HCT116 (cell line): ENCODE data around the gene ABCC1. TPM values are rescaled to one million over a fixed set of nuclear protein-coding genes. Genes with fewer than 3 reads are reported as not detected.

Experiments
- ATAC-seq: fragments of 200-7000 bp; cut with Tn5 transposase; 2 replicates; pipeline ENCODE4 v1.9.1; 2020; ENCODE audit warnings: mild to moderate bottlenecking, moderate library complexity
- BruUV-seq: library from RNA; stranded (reverse); fragments of 400-500 nt; replicated peaks from 2 replicates; lab custom pipeline; 2021; lab: Mats Ljungman, UMichigan
- CTCF ChIA-PET: fragments of 300-600 bp; sonication (Branson Sonifier 250); formaldehyde crosslinking; loops from one replicate; lab custom pipeline; 2021; ENCODE audit warnings: antibody characterized with exemption; lab: Charles Lee
- POLR2A ChIA-PET: fragments of 300-600, 350-600 bp; sonication (Branson Sonifier 250); formaldehyde crosslinking; loops from one replicate; lab custom pipeline; 2021; ENCODE audit warnings: antibody characterized with exemption; lab: Charles Lee
- RAD21 ChIA-PET, 2 experiments: fragments of 300-600 bp; sonication (Branson Sonifier 250); formaldehyde crosslinking; loops; one replicate each; lab custom pipeline; 2023; ENCODE audit warnings: low total read pairs in 2 of 2; ENCODE audit not compliant: uncharacterized antibody in 2 of 2, unreplicated experiment in 2 of 2, low non-redundant PET in 1 of 2; lab: Charles Lee
- DNase-seq: peaks from one replicate; pipeline ENCODE4 v3.0.0-alpha.2; 2010; ENCODE audit warnings: low read depth, low spot score
- H2AFZ ChIP-seq: fragments of 200-600 bp; shearing (Covaris generic), sonication (generic); 2 replicates; pipeline ENCODE4 v1.6.1; 2017; ENCODE audit warnings: low read depth, mixed run types, mixed read lengths, antibody characterized with exemption, low read length; ENCODE audit not compliant: poor library complexity, severe bottlenecking
- H3K27ac ChIP-seq: 2 replicates; pipeline ENCODE4 v1.5.1; 2012; ENCODE audit warnings: low read depth, low read length
- H3K27me3 ChIP-seq: fragments of 200-600 bp; sonication (generic); 2 replicates; pipeline ENCODE4 v1.6.1; 2016; ENCODE audit warnings: mixed run types, low read length, mixed read lengths; ENCODE audit not compliant: insufficient read depth
- H3K36me3 ChIP-seq, 2 experiments: fragments of 200-500 bp in 1 of 2; fragments of 200-600 bp in 1 of 2; sonication (Bioruptor generic) in 1 of 2; sonication (generic) in 1 of 2; 2 replicates each; pipeline versions ENCODE4 v1.5.1 to v1.6.1; 2014 to 2016; ENCODE audit warnings: low read length in 2 of 2, inconsistent platforms in 1 of 2, mixed read lengths in 1 of 2, mixed run types in 1 of 2; ENCODE audit not compliant: insufficient read depth in 2 of 2, control insufficient read depth in 1 of 2
- H3K4me1 ChIP-seq, 2 experiments: fragments of 200-600 bp in 1 of 2; sonication (generic) in 1 of 2; 2 replicates each; pipeline versions ENCODE4 v1.5.1 to v1.6.1; 2012 to 2017; ENCODE audit warnings: low read length in 2 of 2, inconsistent platforms in 1 of 2, mild to moderate bottlenecking in 1 of 2, mixed read lengths in 1 of 2, mixed run types in 1 of 2, moderate library complexity in 1 of 2; ENCODE audit not compliant: insufficient read depth in 2 of 2, control insufficient read depth in 1 of 2
- H3K4me2 ChIP-seq: fragments of 200-600 bp; sonication (generic); 2 replicates; pipeline ENCODE4 v1.6.1; 2017; ENCODE audit warnings: mixed run types, low read length, mixed read lengths
- H3K4me3 ChIP-seq, 2 experiments: fragments of 200-600 bp in 1 of 2; sonication (generic) in 1 of 2; replicated peaks in 1 of 2; 2 replicates each; pipeline ENCODE4 v1.5.1; 2011 to 2016; ENCODE audit warnings: low read length in 2 of 2, control low read depth in 1 of 2, low read depth in 1 of 2, mild to moderate bottlenecking in 1 of 2, mixed read lengths in 1 of 2, mixed run types in 1 of 2
- H3K79me2 ChIP-seq: fragments of 200-600 bp; sonication (generic); 2 replicates; pipeline ENCODE4 v1.6.1; 2017; ENCODE audit warnings: mild to moderate bottlenecking, mixed run types, low read length, moderate library complexity, mixed read lengths; ENCODE audit not compliant: insufficient read depth
- H3K9ac ChIP-seq: fragments of 200-600 bp; sonication (generic); 2 replicates; pipeline ENCODE4 v1.6.1; 2016; ENCODE audit warnings: low read length, mixed read lengths
- H3K9me2 ChIP-seq: fragments of 200-600 bp; sonication (generic), shearing (Covaris generic); 2 replicates; pipeline ENCODE4 v1.6.1; 2017; ENCODE audit warnings: mixed run types, mild to moderate bottlenecking, moderate library complexity; ENCODE audit not compliant: insufficient read depth
- H3K9me3 ChIP-seq, 2 experiments: fragments of 200-500 bp in 1 of 2; fragments of 200-600 bp in 1 of 2; sonication (Bioruptor generic) in 1 of 2; sonication (generic) in 1 of 2; 2 replicates each; pipeline ENCODE4 v1.6.1; 2014 to 2017; ENCODE audit warnings: low read length in 2 of 2, mixed read lengths in 2 of 2, inconsistent platforms in 1 of 2, low read depth in 1 of 2, mild to moderate bottlenecking in 1 of 2, mixed run types in 1 of 2, moderate library complexity in 1 of 2; ENCODE audit not compliant: control insufficient read depth in 1 of 2, insufficient read depth in 1 of 2
- H4K20me1 ChIP-seq: fragments of 200-600 bp; sonication (generic), shearing (Covaris generic); 2 replicates; pipeline ENCODE4 v1.6.1; 2017; ENCODE audit warnings: mixed run types, mild to moderate bottlenecking, moderate library complexity; ENCODE audit not compliant: insufficient read depth
- CTCF ChIP-seq, 3 experiments: fragments of 200-600 bp in 1 of 3; sonication (generic) in 1 of 3; IDR thresholded peaks in 2 of 3; conservative IDR thresholded peaks in 1 of 3; 2 replicates each; pipeline ENCODE4 v1.5.1; 2012 to 2017; ENCODE audit warnings: low read depth in 2 of 3, low read length in 2 of 3, antibody characterized with exemption in 1 of 3, borderline replicate concordance in 1 of 3, control low read depth in 1 of 3, mild to moderate bottlenecking in 1 of 3, mixed read lengths in 1 of 3, mixed run types in 1 of 3, moderate library complexity in 1 of 3; ENCODE audit not compliant: insufficient read depth in 1 of 3
- POLR2A ChIP-seq: IDR thresholded peaks from 2 replicates; pipeline ENCODE4 v1.7.0; 2011; ENCODE audit warnings: borderline replicate concordance; ENCODE audit not compliant: insufficient read depth, insufficient read length; ENCODE audit errors: extremely low read depth
- SRF ChIP-seq: IDR thresholded peaks from 2 replicates; pipeline ENCODE4 v1.6.1; 2012; ENCODE audit warnings: low read depth
- ZBTB33 ChIP-seq: IDR thresholded peaks from 2 replicates; pipeline ENCODE4 v1.6.1; 2011; ENCODE audit warnings: mild to moderate bottlenecking, low read length, moderate library complexity; ENCODE audit not compliant: insufficient replicate concordance; ENCODE audit errors: extremely low read depth
- ZFX ChIP-seq: fragments of 450-650 bp; IDR thresholded peaks from 2 replicates; pipeline ENCODE4 v1.6.1; 2017
- ZNF274 ChIP-seq: fragments of 200-500 bp; sonication (Bioruptor generic); IDR thresholded peaks from 2 replicates; pipeline ENCODE4 v1.6.1; 2014; ENCODE audit warnings: mild to moderate bottlenecking, low read depth, low read length, inconsistent platforms
- intact Hi-C: fragments of 100-400 bp; cut with micrococcal nuclease; formaldehyde crosslinking; loops from 2 replicates; pipeline ENCODE4 v1.10.0; 2022
- total RNA-seq: library from RNA; stranded (reverse); gene quantifications from one replicate; pipeline ENCODE4 v1.2.1, GENCODE V29; 2021; ENCODE audit not compliant: unreplicated experiment

The ABCC1 gene
- total RNA-seq, 1 experiment from 2014 or later: 61.9 TPM

- ATAC-seq: no peak
Observed at GRCh38 chr16:16003719-16004313, 54.4 kb downstream of the ABCC1 start.

More at GRCh38 chr16:16003719-16004313, 54.4 kb downstream of the ABCC1 start:
- BruUV-seq: no TSS peak
- H3K4me3 ChIP-seq: no peak overlapping the region
- CTCF ChIA-PET: no interaction called here
- H4K20me1 ChIP-seq: no peaks in the 10 kb centered on the region
- TF ChIP-seq CTCF (IDR thresholded peaks at IDR 0.05 in 2 of 3, conservative IDR thresholded peaks at IDR 0.05 in 1 of 3; ENCODE audit: borderline replicate concordance in 1 of 3, insufficient read depth in 1 of 3, low read depth in 2 of 3, low read length in 2 of 3) (no peak), ZNF274 (no peak), POLR2A (no peak), SRF (no peak), ZFX (no peak), ZBTB33 (no peak)
- TF ChIP-seq, all 23 proteins: peak for 0
- no peak overlapping the region for H2AFZ ChIP-seq
- H3K79me2 ChIP-seq: peaks cover 83% of the 10 kb centered on the region
- ChIA-PET RAD21 (no interaction called here), POLR2A (no interaction called here)
- H3K27ac ChIP-seq: no peak overlapping the region
- no peak overlapping the region for H3K9ac ChIP-seq
- intact Hi-C loops: no loop called here
- H3K36me3 ChIP-seq: peaks cover 0 to 2% of the 10 kb centered on the region in 2 experiments; a peak in 1 of 4 replicates
- no peak for DNase-seq
- no peaks in the 10 kb centered on the region for H3K9me3 ChIP-seq
- H3K4me2 ChIP-seq: peak overlapping the region; percentile 7; the same call in 1 of the 2 replicates
- H3K27me3 ChIP-seq: no peaks in the 10 kb centered on the region
- peaks cover 8 to 19% of the 10 kb centered on the region in 2 experiments for H3K4me1 ChIP-seq
- no peaks in the 10 kb centered on the region for H3K9me2 ChIP-seq
